Astrocyte of the spinal cord (primary cell): Measurements from ENCODE around the gene AMPD1.

Experiments used
- DNase-seq: peaks from one replicate; pipeline ENCODE4 v3.0.0; 2011; ENCODE audit warnings: low read depth, low spot score
- H3K4me3 ChIP-seq: 2 replicates; pipeline ENCODE4 v1.5.1; 2011; ENCODE audit warnings: low read depth, mild to moderate bottlenecking, low read length, moderate library complexity
- in situ Hi-C: cut with HindIII; loops from 2 replicates; pipeline ENCODE4 v1.10.0; 2017; ENCODE audit warnings: low sequenced_read_pairs
- TF ChIP-seq, protein P1 (sequence below): IDR thresholded peaks from 2 replicates; pipeline ENCODE4 v1.5.1; 2012; ENCODE audit warnings: low read depth, mild to moderate bottlenecking, low read length, inconsistent platforms

The AMPD1 gene

DNA sequence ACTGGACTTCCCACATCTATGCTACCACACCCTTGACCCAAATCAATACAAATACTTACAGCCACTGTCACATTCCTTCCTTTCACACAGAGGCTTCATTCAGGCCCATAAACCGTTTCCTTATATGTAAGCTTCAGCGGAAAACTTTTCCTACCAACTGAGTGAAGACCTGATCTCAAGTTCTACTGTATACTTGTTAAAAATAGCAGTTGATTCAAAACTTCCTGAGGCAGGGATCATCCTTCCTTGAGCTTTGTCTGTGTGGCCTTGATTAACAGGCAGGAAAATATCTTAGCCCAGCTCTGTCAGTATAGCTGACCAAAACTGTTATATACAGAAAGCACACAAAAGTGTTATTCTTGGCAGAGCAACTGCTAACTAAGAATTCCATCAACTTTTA is 68.2 kb downstream of the AMPD1 start:
- in situ Hi-C loops, result no loop called here
- TF ChIP-seq, protein P1, sequence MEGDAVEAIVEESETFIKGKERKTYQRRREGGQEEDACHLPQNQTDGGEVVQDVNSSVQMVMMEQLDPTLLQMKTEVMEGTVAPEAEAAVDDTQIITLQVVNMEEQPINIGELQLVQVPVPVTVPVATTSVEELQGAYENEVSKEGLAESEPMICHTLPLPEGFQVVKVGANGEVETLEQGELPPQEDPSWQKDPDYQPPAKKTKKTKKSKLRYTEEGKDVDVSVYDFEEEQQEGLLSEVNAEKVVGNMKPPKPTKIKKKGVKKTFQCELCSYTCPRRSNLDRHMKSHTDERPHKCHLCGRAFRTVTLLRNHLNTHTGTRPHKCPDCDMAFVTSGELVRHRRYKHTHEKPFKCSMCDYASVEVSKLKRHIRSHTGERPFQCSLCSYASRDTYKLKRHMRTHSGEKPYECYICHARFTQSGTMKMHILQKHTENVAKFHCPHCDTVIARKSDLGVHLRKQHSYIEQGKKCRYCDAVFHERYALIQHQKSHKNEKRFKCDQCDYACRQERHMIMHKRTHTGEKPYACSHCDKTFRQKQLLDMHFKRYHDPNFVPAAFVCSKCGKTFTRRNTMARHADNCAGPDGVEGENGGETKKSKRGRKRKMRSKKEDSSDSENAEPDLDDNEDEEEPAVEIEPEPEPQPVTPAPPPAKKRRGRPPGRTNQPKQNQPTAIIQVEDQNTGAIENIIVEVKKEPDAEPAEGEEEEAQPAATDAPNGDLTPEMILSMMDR, result no peak
- no peak overlapping the region for H3K4me3 ChIP-seq

DNA sequence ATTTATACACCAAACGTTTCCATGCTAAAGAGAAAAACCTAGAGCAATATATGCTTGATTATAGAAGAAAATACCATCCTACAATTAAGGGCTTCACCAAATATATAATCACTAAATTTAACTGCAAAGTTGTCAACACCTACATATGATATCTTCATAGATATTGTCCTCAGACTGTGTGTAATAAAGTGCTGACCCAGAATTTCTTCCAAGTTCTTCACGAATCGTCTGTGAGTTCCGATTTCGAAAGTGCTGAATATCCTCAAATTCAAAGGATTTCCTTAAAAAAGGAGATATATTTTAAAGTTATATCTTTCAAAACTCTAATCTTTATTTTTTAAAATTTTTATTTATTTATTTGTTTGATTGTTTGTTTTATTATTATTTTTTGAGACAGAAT is 72.0 kb downstream of the AMPD1 start:
- in situ Hi-C loops, result no loop called here
- TF ChIP-seq, protein P1, result no peak
- DNase-seq, result no peak
- H3K4me3 ChIP-seq, result no peak overlapping the region

More for the DNA sequence above, 68.2 kb downstream of the AMPD1 start:
- no peak for DNase-seq
